K562 (cell line): ENCODE data around the gene CGB3. TPM values are rescaled to one million over a fixed set of nuclear protein-coding genes. Genes with fewer than 3 reads are reported as not detected.

ENCODE experiments used
- ARNT ChIP-seq, 2 experiments: fragments of 450-650 bp; IDR thresholded peaks; 2 replicates each; pipeline ENCODE4 v1.6.1; 2016; ENCODE audit warnings: mild to moderate bottlenecking in 1 of 2
- CHD2 ChIP-seq: IDR thresholded peaks from 2 replicates; pipeline ENCODE4 v1.6.1; 2011; ENCODE audit warnings: low read depth, low read length
- EP300 ChIP-seq: IDR thresholded peaks from 2 replicates; pipeline ENCODE4 v1.6.1; 2012; ENCODE audit warnings: low read length, improper control_type of control experiment
- IFI16 ChIP-seq: fragments of 250-450 bp; sonication (Bioruptor Pico); IDR thresholded peaks from 2 replicates; pipeline ENCODE4 v2.1.2; 2022; ENCODE audit warnings: mild to moderate bottlenecking, inconsistent platforms
- MAZ ChIP-seq, 2 experiments: fragments of 450-650 bp in 1 of 2; sonication (generic) in 1 of 2; formaldehyde crosslinking; IDR thresholded peaks in 1 of 2; conservative IDR thresholded peaks in 1 of 2; 2 replicates each; pipeline versions ENCODE4 v1.4.0 to v1.5.0; 2020; ENCODE audit warnings: mild to moderate bottlenecking in 1 of 2, missing genetic modification reagents in 1 of 2
- MIER1 ChIP-seq: fragments of 450-650 bp; IDR thresholded peaks from 2 replicates; pipeline ENCODE4 v1.6.1; 2016; ENCODE audit warnings: antibody characterized with exemption, mild to moderate bottlenecking, low read depth
- TAF15 ChIP-seq: fragments of 200-400 bp; formaldehyde crosslinking; IDR thresholded peaks from 2 replicates; pipeline ENCODE4 v1.6.1; 2017; ENCODE audit warnings: mild to moderate bottlenecking, low read depth, low read length, moderate library complexity
- TEAD1 ChIP-seq, 2 experiments: fragments of 450-650 bp in 1 of 2; sonication (generic) in 1 of 2; formaldehyde crosslinking; IDR thresholded peaks; 2 replicates each; pipeline versions ENCODE4 v1.4.0 to v1.8.0; 2020 to 2022; ENCODE audit warnings: mild to moderate bottlenecking in 2 of 2, missing genetic modification reagents in 1 of 2
- ZBTB1 ChIP-seq: sonication (generic); formaldehyde crosslinking; IDR thresholded peaks from 2 replicates; pipeline ENCODE4 v1.8.1; 2023; ENCODE audit warnings: missing genetic modification reagents, low read depth, mild to moderate bottlenecking, borderline replicate concordance
- ZNF143 ChIP-seq: sonication (generic); formaldehyde crosslinking; IDR thresholded peaks from 2 replicates; pipeline ENCODE4 v1.9.0; 2022; ENCODE audit warnings: mild to moderate bottlenecking, missing genetic modification reagents
- ZNF79 ChIP-seq: fragments of 250-450 bp; sonication (Bioruptor Pico); IDR thresholded peaks from 2 replicates; pipeline ENCODE4 v1.4.0; 2020; ENCODE audit warnings: low read depth, mild to moderate bottlenecking, moderate library complexity
- polyA plus RNA-seq, 8 experiments: library from polyadenylated mRNA; depleted of rRNA in 4 of 8; stranded (reverse) in 5 of 8; unstranded in 3 of 8; fragments of >200 nt; fragmentation: Nextera tagmentation in 2 of 8; fragmentation: Illumina TruSeq in 1 of 8; extraction: Ambion mirVana in 2 of 8; extraction: Trizol in 1 of 8; gene quantifications; 2 replicates each; pipeline versions ENCODE4 v1.2.1 to v1.2.3, GENCODE V29; 2011 to 2014; ENCODE audit warnings: inconsistent platforms in 1 of 8, missing spikeins in 1 of 8
- total RNA-seq, 7 experiments: library from RNA; depleted of rRNA in 6 of 7; stranded (reverse); fragments of >200 nt in 6 of 7; fragmentation: Illumina TruSeq in 2 of 7; extraction: Trizol in 2 of 7; gene quantifications; 2 replicates each; pipeline versions ENCODE4 v1.2.1 to v1.2.3, GENCODE V29; 2011 to 2021; ENCODE audit warnings: low replicate concordance in 1 of 7
- TF ChIP-seq, protein P1 (sequence below): fragments of 200-600 bp; sonication (generic); IDR thresholded peaks from one replicate; pipeline ENCODE4 v1.6.1; 2012; ENCODE audit warnings: mild to moderate bottlenecking, low read depth, low read length, inconsistent platforms
- TF ChIP-seq, protein P2 (sequence below): fragments of 450-650 bp; IDR thresholded peaks from 2 replicates; pipeline ENCODE4 v1.6.1; 2017; ENCODE audit warnings: mild to moderate bottlenecking, moderate library complexity
- TF ChIP-seq, protein P3 (sequence below): sonication (generic); formaldehyde crosslinking; IDR thresholded peaks from 2 replicates; pipeline ENCODE4 v1.8.1; 2023; ENCODE audit warnings: mild to moderate bottlenecking, missing genetic modification reagents

CGB3 gene
- total and polyA plus RNA-seq, 9 of the 15 experiments (the other 6 are each of a cell fraction or from before 2014, with no cell fraction given), result not detected

DNA sequence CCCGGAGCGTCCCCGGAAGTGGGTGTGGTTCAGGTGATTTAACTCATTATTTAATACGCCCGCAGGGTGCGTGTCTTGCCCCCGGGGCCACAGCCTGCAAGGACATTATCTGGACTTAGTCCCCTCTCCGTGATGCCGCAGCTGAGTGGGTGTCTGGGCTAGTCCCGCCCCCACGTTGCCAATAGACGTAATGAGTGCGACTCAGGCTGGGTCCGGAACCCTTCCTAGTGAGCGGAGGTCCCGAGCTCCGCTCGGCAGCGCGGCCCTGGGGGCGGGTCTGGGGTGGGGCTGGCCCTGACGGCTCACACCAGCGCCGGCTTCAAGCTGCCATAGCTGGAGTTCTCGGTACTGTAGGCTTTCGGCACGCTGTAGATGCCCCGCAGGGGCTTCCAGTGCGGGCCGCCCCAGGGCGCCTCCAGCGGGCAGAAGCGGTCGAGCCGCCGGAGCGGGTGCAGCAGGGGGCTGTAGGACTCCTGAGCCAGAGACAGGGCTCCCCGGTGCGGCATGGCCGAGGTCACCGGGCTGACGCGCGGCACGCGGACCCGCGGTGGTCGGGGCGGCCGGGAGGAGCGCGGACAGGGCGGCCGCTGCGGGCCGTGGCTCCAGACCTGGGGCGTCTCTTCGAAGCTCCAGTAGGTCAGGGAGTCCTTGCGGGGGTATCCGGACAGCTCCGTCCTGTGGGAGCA, 6.3 kb downstream of the CGB3 start (continued):
- TF ChIP-seq, protein P1, sequence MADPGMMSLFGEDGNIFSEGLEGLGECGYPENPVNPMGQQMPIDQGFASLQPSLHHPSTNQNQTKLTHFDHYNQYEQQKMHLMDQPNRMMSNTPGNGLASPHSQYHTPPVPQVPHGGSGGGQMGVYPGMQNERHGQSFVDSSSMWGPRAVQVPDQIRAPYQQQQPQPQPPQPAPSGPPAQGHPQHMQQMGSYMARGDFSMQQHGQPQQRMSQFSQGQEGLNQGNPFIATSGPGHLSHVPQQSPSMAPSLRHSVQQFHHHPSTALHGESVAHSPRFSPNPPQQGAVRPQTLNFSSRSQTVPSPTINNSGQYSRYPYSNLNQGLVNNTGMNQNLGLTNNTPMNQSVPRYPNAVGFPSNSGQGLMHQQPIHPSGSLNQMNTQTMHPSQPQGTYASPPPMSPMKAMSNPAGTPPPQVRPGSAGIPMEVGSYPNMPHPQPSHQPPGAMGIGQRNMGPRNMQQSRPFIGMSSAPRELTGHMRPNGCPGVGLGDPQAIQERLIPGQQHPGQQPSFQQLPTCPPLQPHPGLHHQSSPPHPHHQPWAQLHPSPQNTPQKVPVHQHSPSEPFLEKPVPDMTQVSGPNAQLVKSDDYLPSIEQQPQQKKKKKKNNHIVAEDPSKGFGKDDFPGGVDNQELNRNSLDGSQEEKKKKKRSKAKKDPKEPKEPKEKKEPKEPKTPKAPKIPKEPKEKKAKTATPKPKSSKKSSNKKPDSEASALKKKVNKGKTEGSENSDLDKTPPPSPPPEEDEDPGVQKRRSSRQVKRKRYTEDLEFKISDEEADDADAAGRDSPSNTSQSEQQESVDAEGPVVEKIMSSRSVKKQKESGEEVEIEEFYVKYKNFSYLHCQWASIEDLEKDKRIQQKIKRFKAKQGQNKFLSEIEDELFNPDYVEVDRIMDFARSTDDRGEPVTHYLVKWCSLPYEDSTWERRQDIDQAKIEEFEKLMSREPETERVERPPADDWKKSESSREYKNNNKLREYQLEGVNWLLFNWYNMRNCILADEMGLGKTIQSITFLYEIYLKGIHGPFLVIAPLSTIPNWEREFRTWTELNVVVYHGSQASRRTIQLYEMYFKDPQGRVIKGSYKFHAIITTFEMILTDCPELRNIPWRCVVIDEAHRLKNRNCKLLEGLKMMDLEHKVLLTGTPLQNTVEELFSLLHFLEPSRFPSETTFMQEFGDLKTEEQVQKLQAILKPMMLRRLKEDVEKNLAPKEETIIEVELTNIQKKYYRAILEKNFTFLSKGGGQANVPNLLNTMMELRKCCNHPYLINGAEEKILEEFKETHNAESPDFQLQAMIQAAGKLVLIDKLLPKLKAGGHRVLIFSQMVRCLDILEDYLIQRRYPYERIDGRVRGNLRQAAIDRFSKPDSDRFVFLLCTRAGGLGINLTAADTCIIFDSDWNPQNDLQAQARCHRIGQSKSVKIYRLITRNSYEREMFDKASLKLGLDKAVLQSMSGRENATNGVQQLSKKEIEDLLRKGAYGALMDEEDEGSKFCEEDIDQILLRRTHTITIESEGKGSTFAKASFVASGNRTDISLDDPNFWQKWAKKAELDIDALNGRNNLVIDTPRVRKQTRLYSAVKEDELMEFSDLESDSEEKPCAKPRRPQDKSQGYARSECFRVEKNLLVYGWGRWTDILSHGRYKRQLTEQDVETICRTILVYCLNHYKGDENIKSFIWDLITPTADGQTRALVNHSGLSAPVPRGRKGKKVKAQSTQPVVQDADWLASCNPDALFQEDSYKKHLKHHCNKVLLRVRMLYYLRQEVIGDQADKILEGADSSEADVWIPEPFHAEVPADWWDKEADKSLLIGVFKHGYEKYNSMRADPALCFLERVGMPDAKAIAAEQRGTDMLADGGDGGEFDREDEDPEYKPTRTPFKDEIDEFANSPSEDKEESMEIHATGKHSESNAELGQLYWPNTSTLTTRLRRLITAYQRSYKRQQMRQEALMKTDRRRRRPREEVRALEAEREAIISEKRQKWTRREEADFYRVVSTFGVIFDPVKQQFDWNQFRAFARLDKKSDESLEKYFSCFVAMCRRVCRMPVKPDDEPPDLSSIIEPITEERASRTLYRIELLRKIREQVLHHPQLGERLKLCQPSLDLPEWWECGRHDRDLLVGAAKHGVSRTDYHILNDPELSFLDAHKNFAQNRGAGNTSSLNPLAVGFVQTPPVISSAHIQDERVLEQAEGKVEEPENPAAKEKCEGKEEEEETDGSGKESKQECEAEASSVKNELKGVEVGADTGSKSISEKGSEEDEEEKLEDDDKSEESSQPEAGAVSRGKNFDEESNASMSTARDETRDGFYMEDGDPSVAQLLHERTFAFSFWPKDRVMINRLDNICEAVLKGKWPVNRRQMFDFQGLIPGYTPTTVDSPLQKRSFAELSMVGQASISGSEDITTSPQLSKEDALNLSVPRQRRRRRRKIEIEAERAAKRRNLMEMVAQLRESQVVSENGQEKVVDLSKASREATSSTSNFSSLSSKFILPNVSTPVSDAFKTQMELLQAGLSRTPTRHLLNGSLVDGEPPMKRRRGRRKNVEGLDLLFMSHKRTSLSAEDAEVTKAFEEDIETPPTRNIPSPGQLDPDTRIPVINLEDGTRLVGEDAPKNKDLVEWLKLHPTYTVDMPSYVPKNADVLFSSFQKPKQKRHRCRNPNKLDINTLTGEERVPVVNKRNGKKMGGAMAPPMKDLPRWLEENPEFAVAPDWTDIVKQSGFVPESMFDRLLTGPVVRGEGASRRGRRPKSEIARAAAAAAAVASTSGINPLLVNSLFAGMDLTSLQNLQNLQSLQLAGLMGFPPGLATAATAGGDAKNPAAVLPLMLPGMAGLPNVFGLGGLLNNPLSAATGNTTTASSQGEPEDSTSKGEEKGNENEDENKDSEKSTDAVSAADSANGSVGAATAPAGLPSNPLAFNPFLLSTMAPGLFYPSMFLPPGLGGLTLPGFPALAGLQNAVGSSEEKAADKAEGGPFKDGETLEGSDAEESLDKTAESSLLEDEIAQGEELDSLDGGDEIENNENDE, result no peak
- TF ChIP-seq IFI16 (CRISPR knock-in tag) (no peak), ZNF79 (CRISPR knock-in tag) (no peak), TEAD1 (CRISPR knock-in tag; IDR thresholded peaks at IDR 0.05) (peak in 1 of 2 experiments; percentile 73; a peak in 1 of 4 replicates), EP300 (no peak), TAF15 (no peak), ZBTB1 (CRISPR knock-in tag) (no peak), MIER1 (no peak), ZNF143 (CRISPR knock-in tag) (no peak), ARNT (IDR thresholded peaks at IDR 0.05) (no peak), MAZ (CRISPR knock-in tag; conservative IDR thresholded peaks at IDR 0.05 in 1 of 2, IDR thresholded peaks at IDR 0.05 in 1 of 2) (peak; percentile 50 to 57; a peak in 1 of 4 replicates), CHD2 (no peak)
- TF ChIP-seq, protein P2, sequence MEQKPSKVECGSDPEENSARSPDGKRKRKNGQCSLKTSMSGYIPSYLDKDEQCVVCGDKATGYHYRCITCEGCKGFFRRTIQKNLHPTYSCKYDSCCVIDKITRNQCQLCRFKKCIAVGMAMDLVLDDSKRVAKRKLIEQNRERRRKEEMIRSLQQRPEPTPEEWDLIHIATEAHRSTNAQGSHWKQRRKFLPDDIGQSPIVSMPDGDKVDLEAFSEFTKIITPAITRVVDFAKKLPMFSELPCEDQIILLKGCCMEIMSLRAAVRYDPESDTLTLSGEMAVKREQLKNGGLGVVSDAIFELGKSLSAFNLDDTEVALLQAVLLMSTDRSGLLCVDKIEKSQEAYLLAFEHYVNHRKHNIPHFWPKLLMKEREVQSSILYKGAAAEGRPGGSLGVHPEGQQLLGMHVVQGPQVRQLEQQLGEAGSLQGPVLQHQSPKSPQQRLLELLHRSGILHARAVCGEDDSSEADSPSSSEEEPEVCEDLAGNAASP, result no peak
- TF ChIP-seq, protein P3, sequence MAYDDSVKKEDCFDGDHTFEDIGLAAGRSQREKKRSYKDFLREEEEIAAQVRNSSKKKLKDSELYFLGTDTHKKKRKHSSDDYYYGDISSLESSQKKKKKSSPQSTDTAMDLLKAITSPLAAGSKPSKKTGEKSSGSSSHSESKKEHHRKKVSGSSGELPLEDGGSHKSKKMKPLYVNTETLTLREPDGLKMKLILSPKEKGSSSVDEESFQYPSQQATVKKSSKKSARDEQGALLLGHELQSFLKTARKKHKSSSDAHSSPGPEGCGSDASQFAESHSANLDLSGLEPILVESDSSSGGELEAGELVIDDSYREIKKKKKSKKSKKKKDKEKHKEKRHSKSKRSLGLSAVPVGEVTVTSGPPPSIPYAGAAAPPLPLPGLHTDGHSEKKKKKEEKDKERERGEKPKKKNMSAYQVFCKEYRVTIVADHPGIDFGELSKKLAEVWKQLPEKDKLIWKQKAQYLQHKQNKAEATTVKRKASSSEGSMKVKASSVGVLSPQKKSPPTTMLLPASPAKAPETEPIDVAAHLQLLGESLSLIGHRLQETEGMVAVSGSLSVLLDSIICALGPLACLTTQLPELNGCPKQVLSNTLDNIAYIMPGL (CRISPR knock-in tag), result no peak
